CD4-positive, CD25-positive, alpha-beta regulatory T cell (primary cell): ENCODE results near the gene ERN1. TPM values are rescaled to one million over a fixed set of nuclear protein-coding genes. Genes with fewer than 3 reads are reported as not detected.
A peak's percentile ranks its signal among the peaks of the same experiment; 100 is the strongest.
"Not testable (repeated sequence)": the region's sequence is repeated elsewhere in the genome, so short reads cannot be mapped to it uniquely, and the experiment has no call there.

ENCODE experiments used
- ATAC-seq, 2 donors: fragments of 150-1000 bp; cut with Tn5 transposase; one replicate each; pipeline ENCODE4 v1.10.0; 2021; ENCODE audit warnings: low read depth in 2 of 2, moderate number of reproducible peaks in 2 of 2, moderate library complexity in 1 of 2
- DNase-seq, 3 donors: peaks; one replicate each; pipeline versions ENCODE4 v3.0.0 to v3.0.0-alpha.2; 2012 to 2022; ENCODE audit warnings: mixed read lengths in 1 of 3
- H3K27ac ChIP-seq: one replicate; pipeline ENCODE4 v1.7.0; 2013; ENCODE audit warnings: mild to moderate bottlenecking, low read length; ENCODE audit not compliant: insufficient read depth, poor library complexity, severe bottlenecking
- H3K27me3 ChIP-seq: one replicate; pipeline ENCODE4 v1.7.0; 2013; ENCODE audit warnings: low read length; ENCODE audit not compliant: control insufficient read depth, insufficient read depth
- H3K36me3 ChIP-seq: one replicate; pipeline ENCODE4 v1.7.0; 2013; ENCODE audit warnings: mild to moderate bottlenecking, low read length, moderate library complexity; ENCODE audit not compliant: control insufficient read depth, insufficient read depth
- H3K4me1 ChIP-seq: 2 replicates; pipeline ENCODE4 v1.7.0; 2013; ENCODE audit warnings: mild to moderate bottlenecking, low read length; ENCODE audit not compliant: insufficient read depth, control insufficient read depth, poor library complexity, severe bottlenecking
- H3K4me3 ChIP-seq: one replicate; pipeline ENCODE4 v1.7.0; 2013; ENCODE audit warnings: low read depth, mild to moderate bottlenecking, low read length, moderate library complexity
- H3K9me3 ChIP-seq, 2 experiments: 1 replicate in 1 of 2; 2 replicates in 1 of 2; pipeline ENCODE4 v1.7.0; 2013; ENCODE audit warnings: low read length in 2 of 2, mild to moderate bottlenecking in 1 of 2, moderate library complexity in 1 of 2; ENCODE audit not compliant: control insufficient read depth in 2 of 2
- H3K27ac Mint-ChIP-seq, 3 donors: one replicate each; pipeline ENCODE4 v1.8.0; 2020 to 2022; ENCODE audit warnings: mild to moderate bottlenecking in 3 of 3, mixed read lengths in 3 of 3, moderate library complexity in 2 of 3
- H3K27me3 Mint-ChIP-seq: one replicate; pipeline ENCODE4 v1.8.0; 2022; ENCODE audit warnings: mild to moderate bottlenecking, mixed read lengths
- H3K36me3 Mint-ChIP-seq: one replicate; pipeline ENCODE4 v1.8.0; 2020; ENCODE audit warnings: mixed read lengths
- H3K4me1 Mint-ChIP-seq, 4 donors: one replicate each; pipeline ENCODE4 v1.8.0; 2020 to 2022; ENCODE audit warnings: mixed read lengths in 4 of 4, mild to moderate bottlenecking in 1 of 4
- H3K4me3 Mint-ChIP-seq, 4 donors: one replicate each; pipeline ENCODE4 v1.8.0; 2020 to 2022; ENCODE audit warnings: mild to moderate bottlenecking in 4 of 4, mixed read lengths in 4 of 4, moderate library complexity in 3 of 4
- H3K9me3 Mint-ChIP-seq, 7 donors: one replicate each; pipeline ENCODE4 v1.8.0; 2020 to 2022; ENCODE audit warnings: mixed read lengths in 7 of 7, mild to moderate bottlenecking in 3 of 7, moderate library complexity in 2 of 7
- polyA plus RNA-seq, 4 donors: library from polyadenylated mRNA; unstranded; fragments of 300-500 nt; fragmentation: Illumina TruSeq; gene quantifications; one replicate each; pipeline ENCODE4 v1.2.3, GENCODE V29; 2021
- total RNA-seq: library from RNA; stranded (reverse); gene quantifications from one replicate; pipeline ENCODE4 v1.2.3, GENCODE V29; 2022

ERN1 gene
- total and polyA plus RNA-seq, 5 donors from 2014 or later: 30.2 to 96.7 (median 37.0) TPM

DNA sequence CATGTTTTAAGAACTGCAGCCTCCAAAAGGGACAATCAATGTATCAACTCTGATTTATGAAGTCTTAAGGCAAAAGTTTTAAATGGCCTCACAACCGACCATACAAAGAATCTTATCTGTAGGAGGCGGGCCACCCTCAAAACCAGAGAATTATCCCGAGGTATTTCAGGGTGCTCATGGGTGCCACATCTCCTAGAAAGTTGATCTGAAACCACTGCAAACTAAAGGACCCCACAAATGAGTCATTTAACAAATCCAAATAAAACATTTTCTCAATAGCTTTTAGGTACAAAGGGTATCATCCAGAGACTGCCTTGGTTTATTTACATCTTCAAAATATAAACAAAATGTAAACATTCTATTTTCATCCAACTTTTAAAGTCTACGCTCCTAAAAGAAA is 6.8 kb downstream of the ERN1 start:
- Histone ChIP-seq H3K9me3 (no peaks in the 10 kb centered on the region), H3K4me1 (peaks cover 27% of the 10 kb centered on the region), H3K36me3 (peaks cover 2% of the 10 kb centered on the region), H3K27me3 (no peaks in the 10 kb centered on the region), H3K27ac (no peak overlapping the region), H3K4me3 (no peak overlapping the region)
- Mint-ChIP-seq H3K27me3 (no peaks in the 10 kb centered on the region), H3K4me3 (no peak overlapping the region), H3K4me1 (peaks cover 43 to 74% (median 61%) of the 10 kb centered on the region in 4 donors), H3K36me3 (peaks cover 11% of the 10 kb centered on the region), H3K27ac (no peak overlapping the region), H3K9me3 (no peaks in the 10 kb centered on the region)
- DNase-seq (no peak), ATAC-seq (no peak)

DNA sequence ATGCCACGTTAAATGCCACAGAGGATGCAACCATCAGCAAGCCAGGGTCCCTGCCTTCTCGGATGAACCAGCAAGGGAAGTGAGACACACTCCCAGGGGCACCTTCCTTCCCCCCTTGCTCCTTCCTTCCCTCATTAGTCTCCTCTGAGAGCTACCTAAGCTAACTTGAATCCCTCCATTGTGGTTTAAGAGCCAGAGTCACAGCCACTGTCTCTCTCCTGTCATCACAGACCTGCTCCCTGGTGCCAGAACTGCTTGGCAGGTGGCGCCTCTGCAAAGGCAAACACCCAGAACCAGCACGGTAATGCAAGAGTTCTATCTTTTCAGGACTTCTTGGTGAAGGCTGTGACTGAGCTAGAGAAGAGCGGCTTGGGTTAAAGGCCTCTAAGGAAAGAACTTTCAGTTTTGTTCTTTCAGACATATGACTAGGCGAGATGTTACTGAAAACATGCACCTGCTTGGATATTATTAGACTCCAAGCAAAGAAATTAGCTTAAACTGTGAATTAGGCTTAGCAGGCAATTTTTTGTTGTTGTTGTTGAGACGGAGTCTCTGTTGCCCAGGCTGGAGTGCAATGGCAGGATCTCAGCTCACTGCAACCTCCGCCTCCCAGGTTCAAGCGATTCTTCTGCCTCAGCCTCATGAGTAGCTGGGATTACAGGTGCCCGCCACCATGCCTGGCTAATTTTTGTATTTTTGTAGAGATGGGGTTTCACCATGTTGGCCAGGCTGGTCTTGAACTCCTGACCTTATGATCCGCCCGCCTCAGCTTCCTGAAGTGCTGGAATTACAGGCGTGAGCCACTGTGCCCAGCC is 8.8 kb downstream of the ERN1 start:
- Histone ChIP-seq H3K4me1 (peaks cover 18% of the 10 kb centered on the region), H3K4me3 (peak overlapping the region; percentile 52), H3K27ac (peak overlapping the region; percentile 48)
- peak in 2 of 3 donors; percentile 20 to 71 for DNase-seq
- H3K27me3 Mint-ChIP-seq, H3K9me3 Mint-ChIP-seq, H3K36me3 ChIP-seq, H3K9me3 ChIP-seq, H3K27me3 ChIP-seq: not testable (repeated sequence)
- H3K36me3 Mint-ChIP-seq: peaks cover 16% of the 10 kb centered on the region
- peak overlapping the region in 3 of 4 donors; percentile 40 to 78 (median 76) for H3K4me3 Mint-ChIP-seq
- H3K27ac Mint-ChIP-seq: peak overlapping the region; percentile 88 to 99 (median 94)
- H3K4me1 Mint-ChIP-seq: peaks cover 39 to 71% (median 59%) of the 10 kb centered on the region in 4 donors
- ATAC-seq: peak; percentile 65 to 77

DNA sequence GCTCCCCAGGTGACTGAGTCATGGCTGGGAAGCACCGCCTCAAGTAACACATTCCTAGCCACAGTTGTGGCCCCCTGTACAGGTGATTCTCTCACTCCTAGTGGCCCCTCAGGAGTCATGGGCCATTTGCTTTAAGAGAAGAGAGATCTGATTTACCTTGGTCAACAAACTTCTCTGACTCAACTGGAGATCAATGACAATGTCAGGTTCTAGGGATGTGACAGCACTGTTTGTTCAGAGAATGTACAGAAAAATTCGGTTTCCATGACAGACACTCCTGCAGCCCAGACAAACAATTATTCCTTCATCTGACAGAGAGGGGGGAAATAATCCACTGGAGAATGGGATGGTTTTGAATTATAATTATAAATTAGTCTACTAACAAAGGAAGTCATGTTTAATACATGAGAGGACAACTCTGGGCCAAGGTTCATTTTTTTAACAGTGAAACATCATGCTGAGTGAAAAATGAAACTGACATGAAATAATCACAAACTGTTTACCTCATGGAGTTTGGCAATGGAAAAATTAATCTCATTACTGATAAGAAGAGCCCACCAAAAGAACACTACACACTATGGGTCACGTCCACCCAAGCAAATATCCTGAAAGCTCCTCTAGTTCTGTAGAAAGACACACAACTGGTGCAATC is 9.7 kb downstream of the ERN1 start:
- peaks cover 24% of the 10 kb centered on the region for H3K4me1 ChIP-seq
- H3K4me3 Mint-ChIP-seq: peak overlapping the region in 3 of 4 donors; percentile 36 to 78 (median 40)
- H3K27me3 ChIP-seq: no peaks in the 10 kb centered on the region
- H3K36me3 Mint-ChIP-seq: peaks cover 20% of the 10 kb centered on the region
- ATAC-seq (no peak), DNase-seq (no peak)
- peak overlapping the region; percentile 51 to 94 (median 91) for H3K27ac Mint-ChIP-seq
- no peaks in the 10 kb centered on the region for H3K9me3 Mint-ChIP-seq
- peaks cover 2% of the 10 kb centered on the region for H3K36me3 ChIP-seq
- no peaks in the 10 kb centered on the region for H3K9me3 ChIP-seq
- H3K4me1 Mint-ChIP-seq: peaks cover 42 to 71% (median 58%) of the 10 kb centered on the region in 4 donors
- H3K27ac ChIP-seq: peak overlapping the region; percentile 20
- peak overlapping the region; percentile 52 for H3K4me3 ChIP-seq
- no peaks in the 10 kb centered on the region for H3K27me3 Mint-ChIP-seq

GRCh38 chr17:64117981-64118979 is 11.7 kb downstream of the ERN1 start:
- ATAC-seq (no peak), DNase-seq (no peak)
- no peaks in the 10 kb centered on the region for H3K9me3 ChIP-seq
- Mint-ChIP-seq H3K27ac (peak overlapping the region in 1 of 3 donors; percentile 42), H3K4me3 (no peak overlapping the region), H3K9me3 (no peaks in the 10 kb centered on the region), H3K36me3 (peaks cover 13% of the 10 kb centered on the region), H3K27me3 (no peaks in the 10 kb centered on the region), H3K4me1 (peaks cover 33 to 71% (median 55%) of the 10 kb centered on the region in 4 donors)
- H3K27ac ChIP-seq: no peak overlapping the region
- peaks cover 2% of the 10 kb centered on the region for H3K36me3 ChIP-seq
- peaks cover 24% of the 10 kb centered on the region for H3K4me1 ChIP-seq
- H3K4me3 ChIP-seq: no peak overlapping the region
- H3K27me3 ChIP-seq: no peaks in the 10 kb centered on the region

DNA sequence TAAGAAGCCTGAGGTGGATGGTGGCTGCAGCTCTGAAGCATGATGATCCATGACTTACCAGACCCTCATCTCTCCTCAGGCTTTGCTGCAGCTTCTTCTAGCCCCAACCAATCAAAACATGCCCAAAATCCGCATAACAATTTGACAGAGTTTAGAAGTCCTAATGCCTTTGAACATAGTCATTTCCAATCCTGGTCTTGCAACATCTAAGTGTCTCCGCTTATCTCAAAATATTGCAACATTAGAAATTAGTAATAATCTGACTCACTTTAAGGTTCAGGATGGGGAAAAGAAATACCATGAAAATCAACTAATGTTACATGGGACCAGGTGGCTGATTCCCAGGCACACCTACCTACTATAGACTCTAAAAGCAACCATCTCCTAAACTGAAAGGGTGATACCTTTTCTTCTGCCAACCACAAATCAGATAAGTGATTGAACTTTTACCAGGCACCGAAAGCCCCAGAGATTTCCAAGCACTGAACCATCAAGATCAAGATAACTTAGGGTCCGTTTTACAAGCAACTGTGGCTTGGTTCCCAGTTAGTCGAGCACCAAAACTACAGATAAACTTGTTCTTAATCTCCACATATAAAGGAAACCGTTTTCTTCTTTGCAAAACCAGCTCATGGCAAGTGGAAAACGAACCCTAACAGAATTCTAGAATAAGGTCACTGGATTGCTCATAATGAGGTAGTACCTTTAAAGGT is 14.0 kb downstream of the ERN1 start:
- DNase-seq (peak in 1 of 3 donors; percentile 44), ATAC-seq (no peak)
- Mint-ChIP-seq H3K9me3 (no peaks in the 10 kb centered on the region), H3K27me3 (no peaks in the 10 kb centered on the region), H3K4me1 (peaks cover 27 to 58% (median 43%) of the 10 kb centered on the region in 4 donors), H3K4me3 (peak overlapping the region in 2 of 4 donors; percentile 24 to 36), H3K36me3 (peaks cover 21% of the 10 kb centered on the region), H3K27ac (peak overlapping the region in 1 of 3 donors; percentile 83)
- Histone ChIP-seq H3K27me3 (no peaks in the 10 kb centered on the region), H3K9me3 (no peaks in the 10 kb centered on the region), H3K4me1 (peaks cover 23% of the 10 kb centered on the region), H3K4me3 (peak overlapping the region; percentile 52), H3K27ac (no peak overlapping the region), H3K36me3 (no peaks in the 10 kb centered on the region)

GRCh38 chr17:64115043-64115698 is 14.8 kb downstream of the ERN1 start:
- H3K4me1 ChIP-seq: peaks cover 20% of the 10 kb centered on the region
- peak overlapping the region in 2 of 3 donors; percentile 11 to 20 for H3K27ac Mint-ChIP-seq
- H3K36me3 ChIP-seq: no peaks in the 10 kb centered on the region
- no peaks in the 10 kb centered on the region for H3K27me3 Mint-ChIP-seq
- no peak overlapping the region for H3K27ac ChIP-seq
- H3K4me3 ChIP-seq: no peak overlapping the region
- ATAC-seq: no peak
- H3K4me3 Mint-ChIP-seq: peak overlapping the region in 1 of 4 donors; percentile 8
- DNase-seq: no peak
- peaks cover 21% of the 10 kb centered on the region for H3K36me3 Mint-ChIP-seq
- no peaks in the 10 kb centered on the region for H3K9me3 ChIP-seq
- no peaks in the 10 kb centered on the region for H3K9me3 Mint-ChIP-seq
- no peaks in the 10 kb centered on the region for H3K27me3 ChIP-seq
- H3K4me1 Mint-ChIP-seq: peaks cover 19 to 57% (median 42%) of the 10 kb centered on the region in 4 donors
